GM12872 (cell line): ENCODE data around the gene CD81.
A peak's percentile ranks its signal among the peaks of the same experiment; 100 is the strongest.

Source experiments
- TF ChIP-seq, protein P1 (sequence below): IDR thresholded peaks from 3 replicates; pipeline ENCODE4 v1.5.1; 2011; ENCODE audit warnings: low read depth, mild to moderate bottlenecking, low read length, moderate library complexity; ENCODE audit not compliant: insufficient read depth

Gene CD81

DNA sequence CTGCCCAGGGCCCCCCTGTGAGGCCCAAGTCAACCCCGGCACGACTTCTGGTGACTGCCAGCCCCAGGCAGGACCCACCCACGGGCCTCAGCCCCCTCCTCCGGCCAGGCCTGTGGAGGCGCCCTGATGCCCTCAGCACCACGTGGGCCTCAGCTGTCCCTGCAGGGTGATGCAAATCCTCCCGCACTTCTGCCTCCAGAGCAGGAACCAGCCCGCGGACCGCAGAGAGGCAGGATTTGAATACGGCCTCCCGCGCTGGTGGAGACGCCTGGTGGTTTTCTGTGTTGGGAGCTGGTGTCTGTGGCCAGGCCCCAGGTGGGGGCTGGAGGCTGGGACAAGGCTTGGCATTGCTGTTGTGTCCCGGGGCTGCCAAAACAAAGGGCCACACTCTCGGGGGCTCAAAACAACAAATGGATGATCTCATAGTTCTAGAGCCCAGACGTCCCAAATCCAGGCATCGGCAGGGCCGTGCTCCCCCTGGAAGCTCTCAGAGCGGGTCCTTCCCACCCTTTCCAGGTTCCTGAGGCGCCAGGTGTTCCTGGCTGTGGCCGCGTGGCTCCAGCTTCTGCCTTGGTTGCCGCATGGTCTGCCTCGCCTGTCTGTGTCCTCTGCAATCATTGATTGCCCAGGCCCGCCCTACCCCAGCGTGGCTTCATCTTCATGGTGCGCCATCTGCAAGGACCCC, 47.8 kb downstream of the CD81 start:
- TF ChIP-seq, protein P1, sequence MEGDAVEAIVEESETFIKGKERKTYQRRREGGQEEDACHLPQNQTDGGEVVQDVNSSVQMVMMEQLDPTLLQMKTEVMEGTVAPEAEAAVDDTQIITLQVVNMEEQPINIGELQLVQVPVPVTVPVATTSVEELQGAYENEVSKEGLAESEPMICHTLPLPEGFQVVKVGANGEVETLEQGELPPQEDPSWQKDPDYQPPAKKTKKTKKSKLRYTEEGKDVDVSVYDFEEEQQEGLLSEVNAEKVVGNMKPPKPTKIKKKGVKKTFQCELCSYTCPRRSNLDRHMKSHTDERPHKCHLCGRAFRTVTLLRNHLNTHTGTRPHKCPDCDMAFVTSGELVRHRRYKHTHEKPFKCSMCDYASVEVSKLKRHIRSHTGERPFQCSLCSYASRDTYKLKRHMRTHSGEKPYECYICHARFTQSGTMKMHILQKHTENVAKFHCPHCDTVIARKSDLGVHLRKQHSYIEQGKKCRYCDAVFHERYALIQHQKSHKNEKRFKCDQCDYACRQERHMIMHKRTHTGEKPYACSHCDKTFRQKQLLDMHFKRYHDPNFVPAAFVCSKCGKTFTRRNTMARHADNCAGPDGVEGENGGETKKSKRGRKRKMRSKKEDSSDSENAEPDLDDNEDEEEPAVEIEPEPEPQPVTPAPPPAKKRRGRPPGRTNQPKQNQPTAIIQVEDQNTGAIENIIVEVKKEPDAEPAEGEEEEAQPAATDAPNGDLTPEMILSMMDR, result no peak

GRCh38 chr11:2425506-2425905, 48.4 kb downstream of the CD81 start:
- TF ChIP-seq, protein P1, result no peak

GRCh38 chr11:2426221-2426620, 49.1 kb downstream of the CD81 start:
- TF ChIP-seq, protein P1, result no peak

DNA sequence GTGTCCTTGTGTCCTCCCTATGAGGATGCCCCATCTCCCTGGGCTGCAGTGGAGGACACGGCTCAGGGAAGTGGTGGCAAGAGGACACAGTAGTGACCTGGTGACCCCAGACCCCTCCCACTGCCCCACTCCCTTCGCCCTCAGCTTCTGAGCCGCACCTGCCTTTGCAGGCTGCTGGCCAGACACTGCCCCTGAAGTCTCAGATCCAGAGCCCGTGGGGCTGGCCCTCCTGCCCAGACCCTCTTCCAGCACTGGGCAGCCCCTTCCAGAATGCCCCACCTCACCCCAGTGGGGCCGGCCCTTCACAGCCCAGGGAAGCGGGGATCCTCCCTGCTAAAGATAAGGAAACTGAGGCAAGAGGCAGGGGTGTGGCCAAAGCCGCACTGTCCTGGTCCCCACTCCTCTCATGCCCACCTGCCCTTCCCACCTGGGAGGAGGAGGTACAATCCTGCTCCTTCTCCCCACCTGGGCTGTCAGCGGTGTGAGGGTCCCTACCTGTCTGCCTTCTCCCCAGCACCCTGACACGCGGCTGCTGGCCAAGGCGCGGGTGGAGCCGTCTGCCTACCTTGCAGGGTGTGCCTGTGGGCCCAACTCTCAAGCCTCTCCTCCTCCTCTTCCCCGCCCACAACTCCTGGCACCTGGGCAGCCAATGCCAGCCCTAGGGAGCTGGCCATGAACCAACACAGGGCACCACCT, 49.9 kb downstream of the CD81 start:
- TF ChIP-seq, protein P1, result no peak

DNA sequence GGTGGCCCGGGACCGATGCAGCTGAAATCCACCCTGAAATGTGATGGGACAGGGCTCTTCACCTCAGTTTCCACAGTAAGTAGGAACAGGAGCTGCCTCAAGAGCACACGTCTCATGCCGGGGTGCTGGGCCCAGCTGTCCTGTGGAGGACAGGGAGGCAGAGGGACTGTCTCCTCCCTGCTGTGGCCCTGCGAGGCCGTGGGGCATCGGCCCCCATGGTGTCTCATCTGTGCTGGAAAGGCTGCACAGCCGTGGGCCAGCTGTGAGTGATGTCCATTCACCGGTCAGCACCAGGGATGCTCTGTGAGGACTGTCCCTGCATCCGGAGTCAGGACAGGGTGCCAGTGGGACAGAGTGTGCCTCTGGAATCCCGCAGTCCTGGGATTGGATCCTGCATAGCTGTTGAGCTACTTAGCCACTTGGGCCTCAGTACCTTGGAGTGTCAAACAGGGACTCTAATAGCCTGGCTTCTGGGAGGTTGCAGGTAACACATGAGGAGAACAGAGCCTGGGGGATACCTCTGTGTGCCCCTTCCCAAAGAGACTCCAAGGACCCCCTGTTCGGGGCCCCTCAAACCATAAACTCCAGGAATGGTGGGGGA, 50.7 kb downstream of the CD81 start:
- TF ChIP-seq, protein P1, result no peak

- TF ChIP-seq, protein P1, result peak; percentile 84
These were observed 51.2 kb downstream of the CD81 start for GRCh38 chr11:2428322-2428795.

DNA sequence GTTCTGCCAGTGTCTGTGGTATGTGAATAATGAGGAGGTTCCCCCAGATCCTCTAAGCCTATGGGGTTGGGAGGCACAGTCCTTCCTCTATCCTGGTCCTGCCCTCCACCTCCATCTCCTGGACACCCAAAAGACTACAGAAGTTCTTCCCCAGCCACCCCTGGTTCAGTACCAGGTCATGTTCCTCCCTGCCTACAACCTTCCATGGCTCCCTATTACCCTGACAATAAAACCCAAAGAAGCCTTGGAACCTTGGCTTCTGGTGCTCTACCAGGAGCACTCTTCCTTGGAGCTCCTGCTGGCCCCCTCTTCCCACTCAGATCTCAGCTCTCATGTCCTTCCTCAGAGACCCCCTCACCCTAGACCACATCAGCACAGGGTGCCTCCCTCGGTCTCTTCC, 54.3 kb downstream of the CD81 start:
- TF ChIP-seq, protein P1, result no peak
